ENCODE results near the gene AKAP8. TPM values are rescaled to one million over a fixed set of nuclear protein-coding genes. Genes with fewer than 3 reads are reported as not detected.
"Not testable (repeated sequence)": the region's sequence is repeated elsewhere in the genome, so short reads cannot be mapped to it uniquely, and the experiment has no call there.

Gene AKAP8
- 12.8 TPM for total RNA-seq

- peak; percentile 98 for DNase-seq
Observed at GRCh38 chr19:15379083-15379998, at the start of gene AKAP8. Gene AKAP8 (minus strand): TSS chr19:15379787. CDS start chr19:15379731, 56 bp downstream.

GRCh38 chr19:15427991-15428471 is 48.4 kb upstream of the AKAP8 start:
- DNase-seq, result no peak

GRCh38 chr19:15427350-15427700 is 47.7 kb upstream of the AKAP8 start:
- DNase-seq, result no peak

- DNase-seq, result no peak
Observed at GRCh38 chr19:15426485-15427349, 47.1 kb upstream of the AKAP8 start.

GRCh38 chr19:15425321-15425950 is 45.8 kb upstream of the AKAP8 start:
- DNase-seq, result no peak

- DNase-seq, result no peak
Observed at GRCh38 chr19:15424692-15425272, 45.2 kb upstream of the AKAP8 start.

- no peak for DNase-seq
Observed at GRCh38 chr19:15424121-15424520, 44.5 kb upstream of the AKAP8 start.

- DNase-seq, result no peak
Observed at GRCh38 chr19:15423130-15423529, 43.5 kb upstream of the AKAP8 start.

- DNase-seq, result no peak
Observed at GRCh38 chr19:15422296-15423075, 42.9 kb upstream of the AKAP8 start.

- DNase-seq, result no peak
Observed at GRCh38 chr19:15421721-15422260, 42.2 kb upstream of the AKAP8 start.

- no peak for DNase-seq
Observed at GRCh38 chr19:15421136-15421695, 41.6 kb upstream of the AKAP8 start.

GRCh38 chr19:15419413-15420025 is 39.9 kb upstream of the AKAP8 start:
- no peak for DNase-seq

- peak; percentile 99 for DNase-seq
Observed at GRCh38 chr19:15418579-15419412, 39.2 kb upstream of the AKAP8 start, which contains the start of gene AKAP8L. Gene AKAP8L (minus strand): TSS chr19:15418988. CDS start chr19:15418923, 65 bp downstream.

- no peak for DNase-seq
Observed at GRCh38 chr19:15418231-15418578, 38.6 kb upstream of the AKAP8 start.

GRCh38 chr19:15417699-15418098 is 38.1 kb upstream of the AKAP8 start:
- no peak for DNase-seq

GRCh38 chr19:15412832-15413231 is 33.2 kb upstream of the AKAP8 start:
- DNase-seq, result no peak

- DNase-seq, result not testable (repeated sequence)
Observed at GRCh38 chr19:15411351-15411750, 31.8 kb upstream of the AKAP8 start.

- DNase-seq, result no peak
Observed at GRCh38 chr19:15404780-15405211, 25.2 kb upstream of the AKAP8 start.
